Measurements from ENCODE around the gene GPR15. TPM values are rescaled to one million over a fixed set of nuclear protein-coding genes. Genes with fewer than 3 reads are reported as not detected.
A peak's percentile ranks its signal among the peaks of the same experiment; 100 is the strongest.

GPR15 gene
- total and polyA plus RNA-seq, 10 of the 15 experiments (the other 5 are each of a cell fraction or from before 2014, with no cell fraction given) = 70.7 to 150 (median 115) TPM

DNA sequence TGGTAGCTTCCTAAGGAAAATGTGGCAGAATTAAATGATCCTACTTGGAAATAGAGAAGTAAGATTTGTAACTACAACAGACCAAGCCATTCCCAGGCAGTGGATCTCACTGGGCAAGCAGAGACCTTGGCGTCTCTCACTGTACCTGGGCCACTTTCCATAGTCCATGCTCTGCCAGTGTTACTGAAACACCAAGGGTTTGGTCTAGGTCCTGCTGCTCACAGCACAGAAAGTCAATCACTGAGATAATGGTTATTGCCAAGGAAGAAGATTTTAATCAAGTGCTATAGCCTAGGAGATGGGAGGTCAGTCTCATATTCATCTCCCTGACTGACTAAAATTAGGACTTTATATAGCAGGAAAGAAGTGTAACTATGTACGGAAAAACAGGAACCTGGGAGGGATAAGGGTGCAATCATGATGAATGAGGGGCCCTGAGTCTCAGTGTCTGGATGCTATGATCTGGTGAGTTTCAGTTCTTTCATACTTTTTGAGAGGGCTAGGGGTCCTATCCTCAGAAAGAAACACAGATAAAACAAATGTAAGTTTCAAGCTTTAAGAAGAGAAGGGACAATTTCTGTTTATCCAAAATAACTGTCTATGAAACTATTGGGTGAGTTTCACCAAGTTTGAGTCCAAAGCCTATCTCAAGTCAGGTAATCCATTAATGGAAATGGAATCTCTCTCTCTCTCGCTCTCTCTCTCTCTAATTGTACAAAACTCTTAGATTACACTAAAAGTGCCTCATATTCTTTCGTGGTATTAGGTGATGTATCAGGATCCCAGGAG lies 20.6 kb downstream of the GPR15 start (continued):
- TF ChIP-seq CHD1 (IDR thresholded peaks at IDR 0.05; ENCODE audit: low read depth, low read length) = peak; percentile 75; the same call in 1 of the 2 replicates
- no peak for TF ChIP-seq SIX5 (IDR thresholded peaks at IDR 0.05; ENCODE audit: low read depth, low read length, severe bottlenecking)
- 0 out of 2 replicates have a peak, but pooled peaks have one; percentile 15 for TF ChIP-seq CHD2 (IDR thresholded peaks at IDR 0.05; ENCODE audit: borderline replicate concordance, low read depth, low read length)
- TF ChIP-seq TAF1 (IDR thresholded peaks at IDR 0.05; ENCODE audit: borderline replicate concordance, low read depth, low read length) = peak; percentile 32; the same call in 1 of the 2 replicates
- TF ChIP-seq MLLT1 (IDR thresholded peaks at IDR 0.05) = peak; percentile 77
- peak; percentile 81 for TF ChIP-seq POLR2AphosphoS5 (IDR thresholded peaks at IDR 0.05; ENCODE audit: low read length)
- TF ChIP-seq PKNOX1 (IDR thresholded peaks at IDR 0.05) = peak; percentile 6; the same call in 1 of the 2 replicates
- TF ChIP-seq ATF2 (IDR thresholded peaks at IDR 0.05; ENCODE audit: low read length) = peak; percentile 32; the same call in 1 of the 2 replicates
- TF ChIP-seq SMARCA5 (IDR thresholded peaks at IDR 0.05) = peak; percentile 64; the same call in 1 of the 2 replicates

Measured in GM12878 (cell line).